DND-41 (cell line): ENCODE results near the gene ALDOB.

Source experiments
- EZH2 ChIP-seq: IDR thresholded peaks from 3 replicates; pipeline ENCODE4 v1.6.1; 2012; ENCODE audit warnings: borderline replicate concordance, low read depth, mild to moderate bottlenecking, moderate library complexity, low read length, inconsistent platforms; ENCODE audit not compliant: severe bottlenecking
- TF ChIP-seq, protein P1 (sequence below): IDR thresholded peaks from 2 replicates; pipeline ENCODE4 v1.5.1; 2012; ENCODE audit warnings: borderline replicate concordance, low read length, moderate library complexity, mild to moderate bottlenecking; ENCODE audit not compliant: poor library complexity, severe bottlenecking; ENCODE audit errors: extremely low read depth

DNA sequence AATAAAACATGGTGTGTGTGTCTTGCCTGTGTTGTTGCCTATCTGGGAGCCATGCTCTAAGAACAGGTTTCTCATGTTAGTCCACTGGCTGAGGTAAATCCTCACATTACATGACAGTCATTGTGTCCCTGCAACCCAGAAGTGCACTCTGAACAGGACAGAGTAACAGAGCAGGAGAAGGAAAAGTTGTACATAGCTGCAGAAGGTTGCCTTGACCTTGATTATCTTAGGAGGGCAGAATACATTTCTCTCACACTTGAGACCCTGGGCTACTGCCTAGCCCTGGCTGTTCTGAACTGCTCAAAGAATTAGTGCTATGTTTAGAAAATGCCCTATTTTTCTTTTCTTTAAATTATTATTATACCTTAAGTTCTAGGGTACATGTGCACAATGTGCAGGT is 20.0 kb downstream of the ALDOB start:
- TF ChIP-seq, protein P1, sequence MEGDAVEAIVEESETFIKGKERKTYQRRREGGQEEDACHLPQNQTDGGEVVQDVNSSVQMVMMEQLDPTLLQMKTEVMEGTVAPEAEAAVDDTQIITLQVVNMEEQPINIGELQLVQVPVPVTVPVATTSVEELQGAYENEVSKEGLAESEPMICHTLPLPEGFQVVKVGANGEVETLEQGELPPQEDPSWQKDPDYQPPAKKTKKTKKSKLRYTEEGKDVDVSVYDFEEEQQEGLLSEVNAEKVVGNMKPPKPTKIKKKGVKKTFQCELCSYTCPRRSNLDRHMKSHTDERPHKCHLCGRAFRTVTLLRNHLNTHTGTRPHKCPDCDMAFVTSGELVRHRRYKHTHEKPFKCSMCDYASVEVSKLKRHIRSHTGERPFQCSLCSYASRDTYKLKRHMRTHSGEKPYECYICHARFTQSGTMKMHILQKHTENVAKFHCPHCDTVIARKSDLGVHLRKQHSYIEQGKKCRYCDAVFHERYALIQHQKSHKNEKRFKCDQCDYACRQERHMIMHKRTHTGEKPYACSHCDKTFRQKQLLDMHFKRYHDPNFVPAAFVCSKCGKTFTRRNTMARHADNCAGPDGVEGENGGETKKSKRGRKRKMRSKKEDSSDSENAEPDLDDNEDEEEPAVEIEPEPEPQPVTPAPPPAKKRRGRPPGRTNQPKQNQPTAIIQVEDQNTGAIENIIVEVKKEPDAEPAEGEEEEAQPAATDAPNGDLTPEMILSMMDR: no peak
- TF ChIP-seq EZH2: no peak
